SU-DHL-6 (cell line): ENCODE results near the gene COMMD6.

Experiments used
- CTCF ChIP-seq: fragments of 200-600 bp; sonication (generic); IDR thresholded peaks from one replicate; pipeline ENCODE4 v1.5.1; 2017; ENCODE audit warnings: antibody characterized with exemption, mild to moderate bottlenecking, low read length, moderate library complexity; ENCODE audit not compliant: insufficient read depth, poor library complexity, severe bottlenecking
- EZH2phosphoT487 ChIP-seq: fragments of 200-600 bp; sonication (generic), shearing (Covaris generic); conservative IDR thresholded peaks from 2 replicates; pipeline ENCODE4 v1.6.1; 2018; ENCODE audit warnings: mild to moderate bottlenecking, antibody characterized with exemption, low read length, moderate library complexity, mixed read lengths

GRCh38 chr13:75493156-75493555 lies 44.5 kb downstream of the COMMD6 start:
- no peak for TF ChIP-seq CTCF
- TF ChIP-seq EZH2phosphoT487: no peak
